Measurements from ENCODE around the gene CDC42. TPM values are rescaled to one million over a fixed set of nuclear protein-coding genes. Genes with fewer than 3 reads are reported as not detected.

CDC42 gene
- total and polyA plus RNA-seq, 9 of the 15 experiments (the other 6 are each of a cell fraction or from before 2014, with no cell fraction given) = 186 to 398 (median 325) TPM

GRCh38 chr1:22117238-22117637 is 64.7 kb downstream of the CDC42 start:
- no peak overlapping the region for H3K27ac ChIP-seq (ENCODE audit: extremely low read depth, low read depth, low read length)
- H3K4me2 ChIP-seq (ENCODE audit: insufficient read depth, low read length) = no peak overlapping the region
- H3K4me3 ChIP-seq = no peak overlapping the region
- no TSS peak for BruUV-seq (replicated peaks)
- ChIA-PET POLR2A (interaction anchor here (0.7 to 1.5 kb wide), 4 partner anchors 9 to 469 kb away, joined by 3 to 6 read pairs (median 4); no protein-coding TSS in a partner anchor), CTCF (ENCODE audit: low intra/inter-chr PET ratio) (no interaction called here)
- H3K27me3 ChIP-seq (ENCODE audit: control insufficient read depth in 2 of 2, insufficient read depth in 2 of 2, low read length in 2 of 2) = no peaks in the 10 kb centered on the region
- H4K20me1 ChIP-seq (replicated peaks; ENCODE audit: control insufficient read depth, insufficient read depth, low read length) = peaks cover 30% of the 10 kb centered on the region; the same call in 1 of the 2 replicates
- H3K9me1 ChIP-seq (ENCODE audit: control insufficient read depth, insufficient read depth, low read length) = peaks cover 4% of the 10 kb centered on the region
- intact Hi-C loops (cut with micrococcal nuclease) (no loop called here), in situ Hi-C loops (cut with MboI) (no loop called here)
- TF ChIP-seq IRF2 (CRISPR knock-in tag; IDR thresholded peaks at IDR 0.05) (no peak), RFX7 (CRISPR knock-in tag; IDR thresholded peaks at IDR 0.05) (no peak), ZFP36 (IDR thresholded peaks at IDR 0.05; ENCODE audit: low read depth, low read length, partially characterized antibody) (no peak), ZNF280A (IDR thresholded peaks at IDR 0.05; ENCODE audit: low read depth, partially characterized antibody) (no peak), XRCC5 (IDR thresholded peaks at IDR 0.05; ENCODE audit: low read depth, low read length) (no peak), CCAR2 (IDR thresholded peaks at IDR 0.05; ENCODE audit: low read depth, low read length) (no peak)
- DNase-seq (ENCODE audit: extremely low read depth in 1 of 4, low spot score in 3 of 4) (no peak), ATAC-seq (no peak), FAIRE-seq (no peak)
- H3K9ac ChIP-seq (ENCODE audit: insufficient read depth in 1 of 2, low read depth in 2 of 2, low read length in 2 of 2) = peak overlapping the region in 1 of 2 experiments; percentile 23; a peak in 2 of 4 replicates
- H3K36me3 ChIP-seq (ENCODE audit: control insufficient read depth, insufficient read depth, low read length) = peaks cover 27% of the 10 kb centered on the region; the same call in 2 of the 3 replicates
- no peaks in the 10 kb centered on the region for H3K79me2 ChIP-seq (ENCODE audit: control insufficient read depth, insufficient read depth, low read length)
- no peak overlapping the region for H2AFZ ChIP-seq (ENCODE audit: low read depth, low read length)
- no peaks in the 10 kb centered on the region for H3K9me3 ChIP-seq (replicated peaks; ENCODE audit: control insufficient read depth, insufficient read depth, low read depth, low read length)
- peaks cover 14 to 52% of the 10 kb centered on the region in 2 experiments for H3K4me1 ChIP-seq (replicated peaks in 1 of 2; ENCODE audit: control insufficient read depth in 2 of 2, insufficient read depth in 2 of 2, low read length in 2 of 2)
- 77% methylated on average over 4 of the region's 4 CpGs for WGBS (ENCODE audit: insufficient coverage, low coverage, missing lambda C conversion rate)
